Mucosa of descending colon (tissue), 3 donors: ENCODE data around the gene EED. TPM values are rescaled to one million over a fixed set of nuclear protein-coding genes. Genes with fewer than 3 reads are reported as not detected.
"Not testable (repeated sequence)": the region's sequence is repeated elsewhere in the genome, so short reads cannot be mapped to it uniquely, and the experiment has no call there.

ENCODE experiments used
- ATAC-seq: fragments of 200-7000 bp; cut with Tn5 transposase; one replicate; pipeline ENCODE4 v1.9.1; 2020; ENCODE audit warnings: mild to moderate bottlenecking, moderate library complexity
- DNase-seq, 3 donors: peaks; one replicate each; pipeline ENCODE4 v3.0.0-alpha.2; 2020
- H3K36me3 ChIP-seq: fragments of 200-600 bp; one replicate; pipeline ENCODE4 v1.8.0; 2021; ENCODE audit warnings: low read depth, mild to moderate bottlenecking
- H3K4me1 ChIP-seq: fragments of 200-600 bp; one replicate; pipeline ENCODE4 v1.8.0; 2021; ENCODE audit warnings: low read depth, mild to moderate bottlenecking
- H3K4me3 ChIP-seq: fragments of 200-600 bp; one replicate; pipeline ENCODE4 v1.8.0; 2021; ENCODE audit warnings: mild to moderate bottlenecking
- H3K9me3 ChIP-seq: fragments of 200-600 bp; one replicate; pipeline ENCODE4 v1.8.0; 2021; ENCODE audit warnings: mild to moderate bottlenecking
- CTCF ChIP-seq: fragments of 200-600 bp; IDR thresholded peaks from one replicate; pipeline ENCODE4 v1.8.0; 2022; ENCODE audit warnings: antibody characterized with exemption, mild to moderate bottlenecking
- intact Hi-C, 2 donors: fragments of 100-400 bp; cut with DNase I in 1 of 2; cut with micrococcal nuclease in 1 of 2; formaldehyde crosslinking; loops; one replicate each; pipeline versions ENCODE4 v1.11.0 to v1.11.1; 2022; cut with DNase I, micrococcal nuclease
- total RNA-seq, 3 donors: library from RNA; stranded (reverse); fragmentation: NEBNext Ultra II Directional in 2 of 3; extraction: Animal tissue kit (Norgen Biotek cat#: 25700) in 2 of 3; gene quantifications; one replicate each; pipeline versions ENCODE4 v1.2.1 to v1.2.4, GENCODE V29; 2021 to 2023
- donor health status: DM: no; HTN: no; CAD: no; lungs with moderate emphysema.
- donor health status: DM: no; HTN: no; CAD: no.
- donor health status: DM: no; HTN: yes; CAD: no.

The EED gene
- total RNA-seq, 3 donors from 2014 or later, result 21.9 to 29.6 (median 22.0) TPM

- Histone ChIP-seq H3K9me3 (no peaks in the 10 kb centered on the region), H3K4me3 (no peak overlapping the region), H3K4me1 (peaks cover 3% of the 10 kb centered on the region), H3K36me3 (no peaks in the 10 kb centered on the region)
- intact Hi-C loops, result loop anchor here in 1 of 2 donors (10.0 kb wide), 2 partner anchors 275 to 365 kb away; partner anchors contain the start of gene CCDC83
- ATAC-seq (peak; percentile 45), DNase-seq (no peak)
- TF ChIP-seq CTCF, result no peak
Measured at GRCh38 chr11:86219311-86220193, 25.0 kb upstream of the EED start.

- Histone ChIP-seq H3K4me1 (peaks cover 3% of the 10 kb centered on the region), H3K4me3 (no peak overlapping the region), H3K36me3 (no peaks in the 10 kb centered on the region), H3K9me3 (no peaks in the 10 kb centered on the region)
- ATAC-seq, result no peak
- DNase-seq, result no peak
- intact Hi-C loops, result no loop called here
- no peak for TF ChIP-seq CTCF
Measured at GRCh38 chr11:86220653-86221052, 23.9 kb upstream of the EED start.

- ATAC-seq (no peak), DNase-seq (no peak)
- no peak overlapping the region for H3K4me3 ChIP-seq
- no peak for TF ChIP-seq CTCF
- H3K4me1 ChIP-seq, result peaks cover 3% of the 10 kb centered on the region
- intact Hi-C loops, result no loop called here
- no peaks in the 10 kb centered on the region for H3K9me3 ChIP-seq
- H3K36me3 ChIP-seq, result no peaks in the 10 kb centered on the region
Measured at GRCh38 chr11:86222081-86222480, 22.5 kb upstream of the EED start.

- H3K36me3 ChIP-seq, H3K9me3 ChIP-seq, intact Hi-C loops, H3K4me3 ChIP-seq, ATAC-seq, H3K4me1 ChIP-seq, DNase-seq: not testable (repeated sequence)
Measured at GRCh38 chr11:86224575-86224974, 20.0 kb upstream of the EED start.

- DNase-seq, H3K4me1 ChIP-seq, H3K36me3 ChIP-seq, intact Hi-C loops, ATAC-seq, H3K4me3 ChIP-seq, H3K9me3 ChIP-seq: not testable (repeated sequence)
Measured at GRCh38 chr11:86225344-86225743, 19.2 kb upstream of the EED start.

GRCh38 chr11:86228269-86229038 is 16.1 kb upstream of the EED start:
- H3K4me3 ChIP-seq, result no peak overlapping the region
- no peak for DNase-seq
- no peaks in the 10 kb centered on the region for H3K9me3 ChIP-seq
- intact Hi-C loops, result no loop called here
- no peak for ATAC-seq
- no peak for TF ChIP-seq CTCF
- H3K4me1 ChIP-seq, result peaks cover 8% of the 10 kb centered on the region
- H3K36me3 ChIP-seq, result no peaks in the 10 kb centered on the region

- intact Hi-C loops, H3K4me3 ChIP-seq, H3K4me1 ChIP-seq, DNase-seq, H3K9me3 ChIP-seq, ATAC-seq, H3K36me3 ChIP-seq: not testable (repeated sequence)
Measured at GRCh38 chr11:86229039-86229330, 15.6 kb upstream of the EED start.
